ENCODE measurements around the gene ZNF431.
"Not testable (repeated sequence)": the region's sequence is repeated elsewhere in the genome, so short reads cannot be mapped to it uniquely, and the experiment has no call there.

Gene ZNF431

GRCh38 chr19:21141787-21142464 is at the start of gene ZNF431:
ZNF431 (plus strand) TSS chr19:21142040; CDS start chr19:21142184, 144 bp downstream.
- peak; percentile 92 to 96 for DNase-seq

DNA sequence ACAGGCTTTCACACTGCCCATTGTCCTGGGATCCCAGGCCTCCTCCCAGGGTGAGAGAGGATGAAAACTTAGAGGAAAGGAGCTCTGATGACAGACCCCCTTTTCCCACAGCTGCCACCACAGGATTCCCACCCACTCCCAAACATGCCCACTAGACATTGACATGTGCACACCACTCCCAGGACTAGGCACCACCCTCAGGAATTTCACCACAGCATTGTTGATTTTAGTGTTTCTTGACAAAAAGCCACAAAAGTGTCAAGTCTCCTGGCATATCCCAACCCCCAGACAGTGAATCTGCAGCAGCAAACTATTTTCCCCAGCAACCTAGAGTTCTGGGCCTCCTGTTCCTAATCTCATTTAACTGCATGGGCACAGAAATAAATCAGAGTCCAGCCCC is 49.7 kb upstream of the ZNF431 start:
- no peak for DNase-seq

- DNase-seq: no peak
Observed at GRCh38 chr19:21094347-21095025, 47.4 kb upstream of the ZNF431 start.

DNA sequence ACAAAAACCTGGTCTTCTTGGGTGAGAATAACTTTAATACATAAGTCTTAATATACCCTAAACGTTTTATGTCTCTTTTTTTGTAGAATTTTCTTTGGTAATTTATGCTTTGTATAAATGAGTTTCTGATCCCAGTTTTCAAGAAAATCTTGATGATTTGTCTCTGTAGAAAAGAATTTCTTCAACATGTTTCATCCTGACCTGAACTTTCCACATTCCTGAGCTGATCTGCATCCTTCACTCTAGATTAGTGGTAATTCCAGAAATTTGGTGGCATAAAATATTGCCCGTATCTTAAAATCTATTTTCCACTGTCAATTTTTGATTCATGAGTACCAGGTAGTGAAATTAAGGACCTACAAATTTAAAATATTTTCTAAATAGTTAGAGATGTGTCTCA is 43.5 kb upstream of the ZNF431 start:
- DNase-seq: no peak

DNA sequence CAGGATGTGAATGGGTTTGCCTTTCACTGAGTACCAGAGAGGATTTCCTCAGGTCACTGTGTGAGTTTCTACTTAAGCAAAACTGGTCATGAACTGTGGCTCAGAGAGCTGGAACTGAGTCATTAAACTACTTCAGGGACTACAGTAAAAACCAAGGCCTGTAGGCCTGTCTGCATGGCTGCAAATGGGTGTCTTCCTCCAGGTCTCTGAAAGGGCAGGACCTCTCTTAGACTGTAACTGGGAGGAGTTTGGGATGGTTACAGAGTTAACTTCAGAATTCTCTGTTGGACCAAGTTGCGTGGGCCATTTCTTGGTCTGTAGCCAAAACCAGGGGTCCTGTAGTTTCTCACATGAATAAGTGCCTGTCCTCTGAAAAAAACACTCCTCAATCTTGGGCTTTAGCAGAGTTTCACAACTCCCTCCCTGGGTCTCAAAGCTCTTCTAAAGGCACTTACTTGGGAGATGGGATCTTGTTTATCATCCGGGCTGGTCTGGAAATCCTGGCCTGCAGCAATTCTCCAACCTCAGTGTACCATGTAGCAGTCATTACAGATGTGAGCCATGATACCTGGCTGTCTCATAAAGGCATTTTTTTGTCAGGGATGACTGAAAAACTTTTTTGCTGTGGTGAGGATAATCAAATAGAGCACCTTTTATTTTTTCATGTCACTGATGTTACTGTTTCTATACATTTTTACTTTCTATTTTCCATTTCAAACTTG is 40.2 kb upstream of the ZNF431 start:
- DNase-seq: no peak

- DNase-seq: no peak
Observed at GRCh38 chr19:21109116-21109515, 32.7 kb upstream of the ZNF431 start.

GRCh38 chr19:21110183-21110582 is 31.7 kb upstream of the ZNF431 start:
- DNase-seq: no peak

DNA sequence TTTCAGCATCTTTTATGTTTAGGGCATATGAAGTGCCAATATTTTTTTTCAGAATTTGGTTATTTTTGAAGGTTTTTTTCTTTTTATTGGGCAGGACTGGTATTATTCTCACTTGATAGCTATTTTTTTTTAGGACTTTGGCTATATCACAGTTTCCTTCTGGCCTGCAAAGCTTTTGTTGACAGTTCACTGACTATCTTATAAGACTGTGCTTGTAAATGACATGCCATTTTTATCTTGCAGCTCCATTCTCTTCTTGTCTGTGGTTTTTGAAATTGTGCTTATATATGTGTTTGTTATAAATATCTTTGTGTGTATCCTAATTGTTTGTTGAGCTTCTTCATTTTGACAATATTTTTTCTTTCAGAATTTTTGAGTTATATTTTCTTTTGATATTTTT is 26.4 kb upstream of the ZNF431 start:
- no peak for DNase-seq

- no peak for DNase-seq
Observed at GRCh38 chr19:21117041-21117907, 24.6 kb upstream of the ZNF431 start.

DNA sequence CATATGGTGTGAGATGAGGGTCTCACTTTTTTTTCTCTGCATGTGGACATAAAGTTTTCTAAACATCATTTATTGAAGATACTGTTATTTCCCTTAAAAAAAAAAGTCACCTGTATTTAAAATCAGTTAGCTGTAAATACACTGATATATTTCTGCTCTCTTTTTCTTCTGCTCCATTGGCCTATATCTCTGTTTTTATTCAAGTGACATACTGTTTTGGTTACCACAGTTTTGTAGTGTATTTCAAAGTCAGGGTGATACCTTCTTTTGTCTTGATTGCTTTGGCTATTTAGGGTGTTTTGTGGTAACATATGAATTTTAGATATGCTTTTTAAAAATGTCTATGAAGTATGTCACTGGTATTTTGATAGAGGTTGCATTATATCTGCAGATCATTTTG is 15.8 kb upstream of the ZNF431 start:
- no peak for DNase-seq

DNA sequence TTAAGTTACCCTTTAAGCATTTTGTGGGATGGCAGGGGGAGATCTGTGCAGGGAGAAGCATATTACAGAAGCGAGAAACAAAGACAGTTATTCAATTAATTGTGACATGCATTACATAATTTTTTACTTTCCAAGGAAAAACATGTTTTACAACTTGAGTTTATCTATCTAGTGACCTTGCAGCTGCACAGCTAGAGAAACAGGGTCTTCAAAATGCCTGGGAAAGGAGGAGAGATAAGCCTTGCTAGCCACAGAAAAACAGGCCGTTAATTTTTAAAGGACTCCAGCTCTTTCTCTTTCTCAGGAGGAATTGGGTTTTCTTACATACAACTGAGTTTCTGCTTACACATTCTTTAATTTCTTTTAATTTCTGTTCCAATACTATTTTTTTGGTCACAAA is 14.8 kb upstream of the ZNF431 start:
- DNase-seq: no peak

- no peak for DNase-seq
Observed at GRCh38 chr19:21127898-21128297, 13.9 kb upstream of the ZNF431 start.

DNA sequence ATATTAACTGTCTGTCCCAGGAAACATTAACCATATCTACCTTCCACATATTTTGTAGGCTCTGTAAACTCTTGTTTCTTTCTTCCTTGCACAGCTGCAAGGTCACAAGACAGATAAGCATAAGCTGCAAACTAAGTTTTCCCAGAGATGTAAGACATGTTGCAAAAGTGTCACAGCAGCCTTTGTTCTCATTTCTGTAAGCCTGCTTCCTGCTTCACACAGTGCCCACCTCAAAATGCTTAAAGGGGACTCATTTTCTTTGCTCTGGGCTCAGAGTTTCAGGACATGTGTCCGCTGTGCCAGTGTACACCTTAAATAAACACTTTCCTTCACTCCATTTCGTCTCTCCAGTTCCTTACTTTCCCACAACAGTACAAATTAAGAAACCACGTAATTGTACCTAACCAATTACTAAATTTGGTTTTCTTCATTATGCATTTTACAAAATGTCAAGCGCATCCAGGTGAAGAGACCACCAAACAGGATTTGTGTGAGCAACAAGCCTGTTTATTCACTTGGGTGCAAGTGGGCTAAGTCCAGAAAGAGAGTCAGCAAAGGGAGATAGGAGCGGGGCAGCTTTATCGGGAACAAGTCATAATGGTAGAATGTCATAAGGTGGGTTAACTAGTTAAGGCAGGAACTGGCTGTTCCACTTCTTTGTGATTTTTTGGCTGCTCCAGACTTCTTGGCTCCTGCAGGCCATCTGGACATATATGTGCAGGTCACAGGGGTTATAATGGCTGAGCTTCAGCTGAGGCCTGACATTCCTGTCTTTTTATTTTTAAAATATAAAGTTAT is 12.7 kb upstream of the ZNF431 start:
- DNase-seq: no peak

DNA sequence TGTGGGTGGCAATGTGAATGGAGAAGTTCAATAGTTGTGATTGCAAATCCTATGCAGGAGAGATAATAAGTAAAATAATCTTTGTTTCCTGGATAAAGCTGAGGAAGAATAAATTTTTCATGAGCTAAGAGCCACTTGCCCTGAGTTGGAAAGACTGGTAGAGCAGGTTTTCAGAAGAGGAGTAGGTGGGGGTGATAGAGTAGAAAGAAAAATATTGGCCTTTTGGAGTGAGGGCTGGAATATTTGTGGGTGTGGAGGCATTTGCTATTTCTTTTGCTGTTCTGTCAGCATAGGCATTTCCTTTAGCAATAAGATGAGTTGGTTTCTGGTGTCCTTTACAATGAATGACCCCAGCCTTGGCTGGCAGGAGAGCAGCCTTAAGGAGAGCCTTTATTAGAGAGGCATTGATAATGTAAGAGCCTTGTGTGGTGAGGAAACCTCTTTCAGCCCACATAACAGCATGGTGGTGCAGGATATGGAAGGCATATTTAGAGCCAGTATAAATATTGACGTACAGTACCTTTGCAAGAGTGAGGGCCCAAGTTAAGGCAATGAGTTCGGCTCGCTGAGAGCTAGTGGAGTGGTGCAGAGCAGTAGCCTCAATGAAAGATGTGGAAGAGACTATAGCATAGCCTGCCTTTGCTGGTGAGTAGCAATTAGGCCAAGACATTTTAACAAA is 11.6 kb upstream of the ZNF431 start:
- no peak for DNase-seq

- no peak for DNase-seq
Observed at GRCh38 chr19:21133633-21134032, 8.2 kb upstream of the ZNF431 start.

GRCh38 chr19:21134934-21135366 is 6.9 kb upstream of the ZNF431 start:
- DNase-seq: no peak

DNA sequence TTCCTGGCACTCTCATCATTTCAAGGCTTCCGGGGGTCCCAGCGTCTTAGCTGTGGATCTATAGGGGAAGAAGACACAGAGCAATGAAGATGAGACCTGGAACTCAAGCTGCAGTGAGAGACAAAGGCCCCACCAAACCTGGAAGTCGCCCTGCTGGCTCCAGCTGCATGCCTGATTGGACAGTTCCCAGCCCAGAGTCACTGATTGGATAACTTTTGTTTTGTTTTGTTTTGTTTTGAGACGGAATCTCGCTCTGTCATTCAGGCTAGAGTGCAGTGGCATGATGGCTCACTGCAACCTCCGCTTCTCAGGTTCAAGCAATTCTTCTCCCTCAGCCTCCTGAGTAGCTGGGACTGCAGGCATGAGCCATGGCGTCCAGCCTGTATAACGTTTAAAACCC is 6.4 kb upstream of the ZNF431 start:
- DNase-seq: no peak

GRCh38 chr19:21138130-21138529 is 3.7 kb upstream of the ZNF431 start:
- DNase-seq: no peak

- not testable (repeated sequence) for DNase-seq
Observed at GRCh38 chr19:21141006-21141405, 834 bp upstream of the ZNF431 start.

GRCh38 chr19:21143428-21143827 is 1.6 kb downstream of the ZNF431 start:
- no peak for DNase-seq

DNA sequence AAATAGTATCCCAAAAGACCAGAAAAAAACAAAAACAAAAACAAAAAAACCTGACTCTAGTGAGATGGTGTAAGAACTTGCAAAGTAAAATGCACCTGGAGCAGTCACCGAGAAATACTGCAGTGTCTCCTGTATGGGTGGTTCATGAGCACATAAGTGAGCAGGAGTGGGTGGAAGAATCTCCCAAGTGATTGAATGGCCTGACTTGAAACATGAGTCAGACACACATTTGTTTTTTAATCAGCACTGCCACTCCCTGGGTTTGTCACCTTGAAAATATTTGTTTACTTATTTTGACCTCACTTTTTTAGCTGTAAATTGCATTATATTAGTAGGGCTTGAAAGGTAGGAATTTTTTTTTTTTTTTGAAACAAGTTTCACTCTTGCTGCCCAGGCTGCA is 2.0 kb downstream of the ZNF431 start:
- DNase-seq: no peak

DNA sequence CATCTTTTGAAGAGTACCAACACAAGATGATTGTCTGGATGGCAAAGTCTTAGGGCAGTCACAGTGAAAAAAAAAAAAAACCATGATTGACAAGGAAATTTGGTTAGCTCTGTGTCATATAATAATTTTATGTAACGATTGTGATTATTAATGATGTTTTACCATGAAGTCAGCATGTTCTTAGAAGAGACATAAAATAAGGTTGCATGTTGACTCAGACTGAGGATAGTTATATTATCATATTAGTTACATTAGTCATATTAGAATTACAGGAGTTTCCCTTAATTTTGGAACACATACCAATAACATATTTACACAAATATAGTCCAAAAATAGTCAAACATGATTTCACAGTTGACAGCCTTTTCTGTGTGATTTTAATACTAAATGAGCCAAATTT is 5.7 kb downstream of the ZNF431 start:
- DNase-seq: no peak
